K562 (cell line): ENCODE data around the gene SLC6A13. TPM values are rescaled to one million over a fixed set of nuclear protein-coding genes. Genes with fewer than 3 reads are reported as not detected.

Experiments used
- ATAC-seq: fragments of 200-7000 bp; cut with Tn5 transposase; 3 replicates; pipeline ENCODE4 v1.9.1; 2020; ENCODE audit warnings: moderate library complexity
- BruUV-seq: library from RNA; stranded (reverse); fragments of 400-500 nt; replicated peaks from 2 replicates; lab custom pipeline; 2021; lab: Mats Ljungman, UMichigan
- CTCF ChIA-PET: fragments of 300-600 bp; formaldehyde crosslinking; extraction: SDS; loops from one replicate; lab custom pipeline; 2021; ENCODE audit warnings: low intra/inter-chr PET ratio; lab: Yijun Ruan, JAX
- POLR2A ChIA-PET: fragments of 300-600, 350-650 bp; sonication (Branson Sonifier 250); formaldehyde crosslinking; extraction: SDS; loops from one replicate; lab custom pipeline; 2021; ENCODE audit warnings: antibody characterized with exemption, inconsistent platforms; lab: Yijun Ruan, JAX
- DNase-seq, 4 experiments: peaks; one replicate each; pipeline versions ENCODE4 v3.0.0 to v3.0.0-alpha.2; 2011 to 2018; ENCODE audit warnings: low spot score in 3 of 4, mixed read lengths in 3 of 4; ENCODE audit errors: extremely low read depth in 1 of 4
- FAIRE-seq: peaks from 2 replicates; lab custom pipeline; 2011; peaks lifted over from hg19 to GRCh38; lab: Jason Lieb, UNC
- H2AFZ ChIP-seq: 2 replicates; pipeline ENCODE4 v1.6.0; 2011; ENCODE audit warnings: low read depth, low read length, control low read depth, inconsistent platforms
- H3K27ac ChIP-seq: fragments of 200-600 bp; 3 replicates; pipeline ENCODE4 v1.8.0; 2011; ENCODE audit warnings: low read depth, mild to moderate bottlenecking, control low read depth, inconsistent platforms, low read length, moderate library complexity, mixed read lengths; ENCODE audit errors: extremely low read depth
- H3K27me3 ChIP-seq, 2 experiments: fragments of 300-600 bp in 1 of 2; 2 replicates in 1 of 2; 3 replicates in 1 of 2; pipeline versions ENCODE4 v1.6.0 to v1.8.0; 2011; ENCODE audit warnings: inconsistent platforms in 2 of 2, low read length in 2 of 2, mild to moderate bottlenecking in 1 of 2, mixed read lengths in 1 of 2, moderate library complexity in 1 of 2; ENCODE audit not compliant: control insufficient read depth in 2 of 2, insufficient read depth in 2 of 2
- H3K36me3 ChIP-seq: fragments of 300-600 bp; 3 replicates; pipeline ENCODE4 v1.8.0; 2011; ENCODE audit warnings: mild to moderate bottlenecking, low read length, inconsistent platforms; ENCODE audit not compliant: control insufficient read depth, insufficient read depth
- H3K4me1 ChIP-seq, 2 experiments: fragments of 200-600 bp in 1 of 2; replicated peaks in 1 of 2; 2 replicates in 1 of 2; 3 replicates in 1 of 2; pipeline versions ENCODE4 v1.5.1 to v1.8.0; 2011; ENCODE audit warnings: inconsistent platforms in 2 of 2, low read length in 2 of 2, mild to moderate bottlenecking in 1 of 2, mixed read lengths in 1 of 2, moderate library complexity in 1 of 2; ENCODE audit not compliant: control insufficient read depth in 2 of 2, insufficient read depth in 2 of 2
- H3K4me2 ChIP-seq: 2 replicates; pipeline ENCODE4 v1.6.1; 2011; ENCODE audit warnings: low read length, control low read depth, inconsistent platforms, mixed read lengths; ENCODE audit not compliant: insufficient read depth
- H3K4me3 ChIP-seq: fragments of 200-600 bp; sonication (generic), shearing (Covaris generic); 2 replicates; pipeline ENCODE4 v1.5.1; 2016; ENCODE audit warnings: control low read depth, inconsistent platforms
- H3K79me2 ChIP-seq: fragments of 200-600 bp; 3 replicates; pipeline ENCODE4 v1.8.0; 2011; ENCODE audit warnings: low read length, inconsistent platforms; ENCODE audit not compliant: control insufficient read depth, insufficient read depth
- H3K9ac ChIP-seq, 2 experiments: 2 replicates each; pipeline versions ENCODE4 v1.6.0 to v1.6.1; 2011; ENCODE audit warnings: low read depth in 2 of 2, low read length in 2 of 2, control low read depth in 1 of 2, inconsistent platforms in 1 of 2, mild to moderate bottlenecking in 1 of 2, mixed read lengths in 1 of 2; ENCODE audit not compliant: insufficient read depth in 1 of 2
- H3K9me1 ChIP-seq: one replicate; pipeline ENCODE4 v1.6.0; 2011; ENCODE audit warnings: inconsistent platforms, mild to moderate bottlenecking, low read length, moderate library complexity; ENCODE audit not compliant: control insufficient read depth, insufficient read depth
- H3K9me3 ChIP-seq: replicated peaks from 2 replicates; pipeline ENCODE4 v1.5.1; 2011; ENCODE audit warnings: low read depth, low read length, inconsistent platforms; ENCODE audit not compliant: control insufficient read depth, insufficient read depth
- H4K20me1 ChIP-seq: replicated peaks from 2 replicates; pipeline ENCODE4 v1.6.1; 2011; ENCODE audit warnings: low read length, inconsistent platforms, mixed read lengths; ENCODE audit not compliant: control insufficient read depth, insufficient read depth
- CEBPB ChIP-seq: fragments of 450-650 bp; IDR thresholded peaks from 2 replicates; pipeline ENCODE4 v1.6.1; 2016; ENCODE audit warnings: missing genetic modification characterization, missing compliant biosample characterization
- CHCHD3 ChIP-seq: fragments of 250-450 bp; sonication (Bioruptor Pico); IDR thresholded peaks from 2 replicates; pipeline ENCODE4 v2.1.2; 2022; ENCODE audit warnings: mild to moderate bottlenecking
- HDAC8 ChIP-seq: fragments of 450-650 bp; IDR thresholded peaks from 2 replicates; pipeline ENCODE4 v1.6.1; 2016; ENCODE audit warnings: mild to moderate bottlenecking, missing genetic modification characterization, moderate library complexity, missing compliant biosample characterization
- LEF1 ChIP-seq: fragments of 450-650 bp; IDR thresholded peaks from 2 replicates; pipeline ENCODE4 v1.6.1; 2016; ENCODE audit warnings: mild to moderate bottlenecking
- NCOR1 ChIP-seq: fragments of 450-650 bp; IDR thresholded peaks from 2 replicates; pipeline ENCODE4 v1.6.1; 2016; ENCODE audit warnings: mild to moderate bottlenecking, moderate library complexity
- SPI1 ChIP-seq: IDR thresholded peaks from 2 replicates; pipeline ENCODE4 v1.6.1; 2011; ENCODE audit warnings: low read depth, low read length, control low read depth, borderline replicate concordance
- TAF15 ChIP-seq: fragments of 200-400 bp; formaldehyde crosslinking; IDR thresholded peaks from 2 replicates; pipeline ENCODE4 v1.6.1; 2017; ENCODE audit warnings: mild to moderate bottlenecking, low read depth, low read length, moderate library complexity
- THAP7 ChIP-seq: fragments of 250-450 bp; sonication (Bioruptor Pico); IDR thresholded peaks from 2 replicates; pipeline ENCODE4 v1.5.0; 2021
- ZNF124 ChIP-seq: sonication (generic); formaldehyde crosslinking; IDR thresholded peaks from 2 replicates; pipeline ENCODE4 v1.8.1; 2022; ENCODE audit warnings: missing genetic modification reagents
- WGBS: fragments of 100-300 bp; shearing (Covaris generic); methylation state at CpG from one replicate; pipeline ENCODE4 v1.1.6; 2016; ENCODE audit warnings: low coverage, mixed read lengths; ENCODE audit not compliant: insufficient coverage; ENCODE audit errors: missing lambda C conversion rate; 5-methylcytosine and 5-hydroxymethylcytosine counted together
- in situ Hi-C: fragments of 300-500 bp; cut with MboI; formaldehyde crosslinking; loops from 4 replicates; pipeline ENCODE4 v1.15.0; 2018; ENCODE audit warnings: inconsistent platforms, mixed read lengths
- intact Hi-C: fragments of 100-400 bp; cut with micrococcal nuclease; formaldehyde crosslinking; loops from 2 replicates; pipeline ENCODE4 v1.14.2; 2022
- polyA plus RNA-seq, 8 experiments: library from polyadenylated mRNA; depleted of rRNA in 4 of 8; stranded (reverse) in 5 of 8; unstranded in 3 of 8; fragments of >200 nt; fragmentation: Nextera tagmentation in 2 of 8; fragmentation: Illumina TruSeq in 1 of 8; extraction: Ambion mirVana in 2 of 8; extraction: Trizol in 1 of 8; gene quantifications; 2 replicates each; pipeline versions ENCODE4 v1.2.1 to v1.2.3, GENCODE V29; 2011 to 2014; ENCODE audit warnings: inconsistent platforms in 1 of 8, missing spikeins in 1 of 8
- total RNA-seq, 7 experiments: library from RNA; depleted of rRNA in 6 of 7; stranded (reverse); fragments of >200 nt in 6 of 7; fragmentation: Illumina TruSeq in 2 of 7; extraction: Trizol in 2 of 7; gene quantifications; 2 replicates each; pipeline versions ENCODE4 v1.2.1 to v1.2.3, GENCODE V29; 2011 to 2021; ENCODE audit warnings: low replicate concordance in 1 of 7
- TF ChIP-seq, protein P1 (sequence below): fragments of 450-650 bp; IDR thresholded peaks from one replicate; pipeline ENCODE4 v1.6.1; 2018; ENCODE audit warnings: mild to moderate bottlenecking, moderate library complexity; ENCODE audit not compliant: partially characterized antibody
- TF ChIP-seq, protein P2 (sequence below): sonication (generic); formaldehyde crosslinking; IDR thresholded peaks from 2 replicates; pipeline ENCODE4 v1.8.1; 2023; ENCODE audit warnings: mild to moderate bottlenecking, missing genetic modification reagents, moderate library complexity

Gene SLC6A13
- total and polyA plus RNA-seq, 9 of the 15 experiments (the other 6 are each of a cell fraction or from before 2014, with no cell fraction given) = 0.06 to 0.33 (median 0.22) TPM; not detected in 4

GRCh38 chr12:238736-239398 is 23.8 kb downstream of the SLC6A13 start (continued):
- TF ChIP-seq, protein P1, sequence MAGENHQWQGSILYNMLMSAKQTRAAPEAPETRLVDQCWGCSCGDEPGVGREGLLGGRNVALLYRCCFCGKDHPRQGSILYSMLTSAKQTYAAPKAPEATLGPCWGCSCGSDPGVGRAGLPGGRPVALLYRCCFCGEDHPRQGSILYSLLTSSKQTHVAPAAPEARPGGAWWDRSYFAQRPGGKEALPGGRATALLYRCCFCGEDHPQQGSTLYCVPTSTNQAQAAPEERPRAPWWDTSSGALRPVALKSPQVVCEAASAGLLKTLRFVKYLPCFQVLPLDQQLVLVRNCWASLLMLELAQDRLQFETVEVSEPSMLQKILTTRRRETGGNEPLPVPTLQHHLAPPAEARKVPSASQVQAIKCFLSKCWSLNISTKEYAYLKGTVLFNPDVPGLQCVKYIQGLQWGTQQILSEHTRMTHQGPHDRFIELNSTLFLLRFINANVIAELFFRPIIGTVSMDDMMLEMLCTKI = no peak
- TF ChIP-seq CEBPB (no peak), ZNF124 (CRISPR knock-in tag) (no peak), NCOR1 (no peak), SPI1 (no peak), HDAC8 (tag) (no peak)
- TF ChIP-seq, protein P2, sequence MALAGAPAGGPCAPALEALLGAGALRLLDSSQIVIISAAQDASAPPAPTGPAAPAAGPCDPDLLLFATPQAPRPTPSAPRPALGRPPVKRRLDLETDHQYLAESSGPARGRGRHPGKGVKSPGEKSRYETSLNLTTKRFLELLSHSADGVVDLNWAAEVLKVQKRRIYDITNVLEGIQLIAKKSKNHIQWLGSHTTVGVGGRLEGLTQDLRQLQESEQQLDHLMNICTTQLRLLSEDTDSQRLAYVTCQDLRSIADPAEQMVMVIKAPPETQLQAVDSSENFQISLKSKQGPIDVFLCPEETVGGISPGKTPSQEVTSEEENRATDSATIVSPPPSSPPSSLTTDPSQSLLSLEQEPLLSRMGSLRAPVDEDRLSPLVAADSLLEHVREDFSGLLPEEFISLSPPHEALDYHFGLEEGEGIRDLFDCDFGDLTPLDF (CRISPR knock-in tag) = no peak

GRCh38 chr12:238116-238515 is 24.5 kb downstream of the SLC6A13 start:
- intact Hi-C loops = no loop called here
- ChIA-PET CTCF (no interaction called here), POLR2A (no interaction called here)
- H3K4me2 ChIP-seq = no peak overlapping the region
- WGBS = 1% methylated on average over 9 of the region's 9 CpGs
- in situ Hi-C loops = no loop called here
- no peak for TF ChIP-seq TAF15
- no peak for TF ChIP-seq LEF1
- no peak for TF ChIP-seq CHCHD3 (CRISPR knock-in tag)
- no peak for TF ChIP-seq THAP7
- H3K27me3 ChIP-seq = peaks cover 8 to 33% of the 10 kb centered on the region in 2 experiments; a peak in 4 of 5 replicates
- no peaks in the 10 kb centered on the region for H3K36me3 ChIP-seq
- H3K9me1 ChIP-seq = no peaks in the 10 kb centered on the region
- H3K4me3 ChIP-seq = no peak overlapping the region
- H3K27ac ChIP-seq = no peak overlapping the region
- no peak overlapping the region for H2AFZ ChIP-seq
- no peaks in the 10 kb centered on the region; a peak in 1 of 5 replicates for H3K4me1 ChIP-seq
- 0 out of 2 replicates have a peak, but pooled peaks cover 1% of the 10 kb centered on the region for H3K9me3 ChIP-seq
- no peaks in the 10 kb centered on the region for H3K79me2 ChIP-seq
- H4K20me1 ChIP-seq = no peaks in the 10 kb centered on the region
- DNase-seq (no peak), FAIRE-seq (no peak), ATAC-seq (no peak)
- no peak overlapping the region for H3K9ac ChIP-seq
- no TSS peak for BruUV-seq
